IMR-90 (cell line): ENCODE measurements around the gene SPRY1. TPM values are rescaled to one million over a fixed set of nuclear protein-coding genes. Genes with fewer than 3 reads are reported as not detected.

Experiments used
- ATAC-seq: fragments of 200-7000 bp; cut with Tn5 transposase; 2 replicates; pipeline ENCODE4 v1.9.1; 2020; ENCODE audit warnings: low read depth, mild to moderate bottlenecking, moderate library complexity
- BruUV-seq: library from RNA; stranded (reverse); fragments of 400-500 nt; replicated peaks from 2 replicates; lab custom pipeline; 2021; lab: Mats Ljungman, UMichigan
- CTCF ChIA-PET: fragments of 300-600 bp; formaldehyde crosslinking; extraction: SDS; loops from one replicate; lab custom pipeline; 2021; ENCODE audit warnings: antibody characterized with exemption; lab: Yijun Ruan, JAX
- POLR2A ChIA-PET: fragments of 300-600 bp; sonication (Branson Sonifier 250); formaldehyde crosslinking; loops from one replicate; lab custom pipeline; 2022; ENCODE audit warnings: antibody characterized with exemption; ENCODE audit not compliant: unreplicated experiment; lab: Charles Lee
- DNase-seq: peaks from one replicate; pipeline ENCODE4 v3.0.0; 2013
- H2AFZ ChIP-seq: replicated peaks from 2 replicates; pipeline ENCODE3; 2013; ENCODE audit warnings: low read length, mild to moderate bottlenecking; ENCODE audit not compliant: poor library complexity
- H2AK5ac ChIP-seq: 2 replicates; pipeline ENCODE4 v1.6.1; 2013; ENCODE audit warnings: low read depth, low read length, inconsistent platforms
- H2AK9ac ChIP-seq: replicated peaks from 2 replicates; pipeline ENCODE3; 2013; ENCODE audit warnings: mild to moderate bottlenecking, low read depth, low read length, moderate library complexity; ENCODE audit not compliant: poor library complexity
- H2BK120ac ChIP-seq: 2 replicates; pipeline ENCODE4 v1.6.1; 2013; ENCODE audit warnings: low read depth, low read length, inconsistent platforms
- H2BK15ac ChIP-seq: 3 replicates; pipeline ENCODE4 v1.6.1; 2013; ENCODE audit warnings: low read depth, low read length, inconsistent platforms
- H2BK20ac ChIP-seq: 2 replicates; pipeline ENCODE4 v1.6.1; 2013; ENCODE audit warnings: low read depth, mild to moderate bottlenecking, inconsistent platforms, low read length, moderate library complexity
- H2BK5ac ChIP-seq: 2 replicates; pipeline ENCODE4 v1.6.1; 2013; ENCODE audit warnings: mild to moderate bottlenecking, low read depth, low read length, inconsistent platforms; ENCODE audit not compliant: poor library complexity, severe bottlenecking
- H3K14ac ChIP-seq: replicated peaks from 2 replicates; pipeline ENCODE4 v1.6.1; 2013; ENCODE audit warnings: low read depth, low read length, inconsistent platforms
- H3K18ac ChIP-seq: 2 replicates; pipeline ENCODE4 v1.6.1; 2013; ENCODE audit warnings: low read depth, low read length, control low read depth
- H3K23ac ChIP-seq: 2 replicates; pipeline ENCODE4 v1.6.1; 2013; ENCODE audit warnings: low read depth, low read length, inconsistent platforms
- H3K27ac ChIP-seq: 2 replicates; pipeline ENCODE4 v1.5.1; 2013; ENCODE audit warnings: mild to moderate bottlenecking, control low read depth, low read length; ENCODE audit not compliant: insufficient read depth
- H3K27me3 ChIP-seq: 2 replicates; pipeline ENCODE4 v1.6.1; 2013; ENCODE audit warnings: low read length; ENCODE audit not compliant: control insufficient read depth, insufficient read depth
- H3K36me3 ChIP-seq: 2 replicates; pipeline ENCODE4 v1.6.1; 2013; ENCODE audit warnings: low read length, mixed read lengths; ENCODE audit not compliant: control insufficient read depth, insufficient read depth
- H3K4ac ChIP-seq: 2 replicates; pipeline ENCODE4 v1.6.1; 2013; ENCODE audit warnings: low read depth, low read length, inconsistent platforms
- H3K4me1 ChIP-seq: 2 replicates; pipeline ENCODE4 v1.6.1; 2013; ENCODE audit warnings: low read length, mixed read lengths; ENCODE audit not compliant: control insufficient read depth, insufficient read depth
- H3K4me2 ChIP-seq: 2 replicates; pipeline ENCODE4 v1.6.1; 2013; ENCODE audit warnings: low read depth, mild to moderate bottlenecking, control low read depth, low read length, moderate library complexity
- H3K4me3 ChIP-seq: 2 replicates; pipeline ENCODE4 v1.5.1; 2013; ENCODE audit warnings: low read depth, mild to moderate bottlenecking, control low read depth, low read length, moderate library complexity; ENCODE audit not compliant: insufficient read depth
- H3K56ac ChIP-seq: 2 replicates; pipeline ENCODE4 v1.6.1; 2013; ENCODE audit warnings: low read length, inconsistent platforms; ENCODE audit not compliant: insufficient read depth; ENCODE audit errors: extremely low read depth
- H3K79me1 ChIP-seq, 2 experiments: 2 replicates each; pipeline ENCODE4 v1.6.1; 2013; ENCODE audit warnings: low read length in 2 of 2, inconsistent platforms in 1 of 2, low read depth in 1 of 2
- H3K9ac ChIP-seq: 2 replicates; pipeline ENCODE4 v1.6.1; 2013; ENCODE audit warnings: low read depth, low read length, control low read depth
- H3K9me1 ChIP-seq: 2 replicates; pipeline ENCODE4 v1.6.1; 2013; ENCODE audit warnings: low read length, inconsistent platforms; ENCODE audit not compliant: insufficient read depth
- H3K9me3 ChIP-seq: 2 replicates; pipeline ENCODE4 v1.6.1; 2013; ENCODE audit warnings: low read length; ENCODE audit not compliant: control insufficient read depth, insufficient read depth
- H4K20me1 ChIP-seq: 2 replicates; pipeline ENCODE4 v1.6.1; 2013; ENCODE audit warnings: low read length, inconsistent platforms; ENCODE audit not compliant: insufficient read depth
- H4K5ac ChIP-seq: 2 replicates; pipeline ENCODE4 v1.6.1; 2013; ENCODE audit warnings: mild to moderate bottlenecking, low read depth, low read length, control low read depth
- H4K8ac ChIP-seq, 2 experiments: 2 replicates each; pipeline ENCODE4 v1.6.1; 2013; ENCODE audit warnings: low read depth in 2 of 2, low read length in 2 of 2, control low read depth in 1 of 2, inconsistent platforms in 1 of 2
- H4K91ac ChIP-seq: 2 replicates; pipeline ENCODE4 v1.6.1; 2013; ENCODE audit warnings: low read depth, low read length, inconsistent platforms; ENCODE audit not compliant: insufficient read depth
- BHLHE40 ChIP-seq: fragments of 150-350 bp; IDR thresholded peaks from 2 replicates; pipeline ENCODE4 v1.6.1; 2016; ENCODE audit warnings: mild to moderate bottlenecking, low read depth, low read length
- CHD1 ChIP-seq: IDR thresholded peaks from 2 replicates; pipeline ENCODE4 v1.6.1; 2012; ENCODE audit warnings: low read depth, low read length, improper control_type of control experiment
- ELK1 ChIP-seq: fragments of 150-350 bp; IDR thresholded peaks from 2 replicates; pipeline ENCODE4 v1.6.1; 2016; ENCODE audit warnings: low read depth, mild to moderate bottlenecking, low read length, moderate library complexity, borderline replicate concordance
- FOS ChIP-seq: fragments of 150-350 bp; IDR thresholded peaks from 2 replicates; pipeline ENCODE4 v1.6.1; 2016; ENCODE audit warnings: low read depth, low read length
- MAZ ChIP-seq: IDR thresholded peaks from 2 replicates; pipeline ENCODE4 v1.6.1; 2012; ENCODE audit warnings: low read depth, mild to moderate bottlenecking, low read length, improper control_type of control experiment, moderate library complexity, borderline replicate concordance
- MXI1 ChIP-seq: IDR thresholded peaks from 2 replicates; pipeline ENCODE4 v1.6.1; 2012; ENCODE audit warnings: low read depth, mild to moderate bottlenecking, low read length, moderate library complexity, borderline replicate concordance
- NFE2L2 ChIP-seq: fragments of 150-350 bp; IDR thresholded peaks from 2 replicates; pipeline ENCODE4 v1.6.1; 2016; ENCODE audit warnings: low read depth, mild to moderate bottlenecking, low read length
- POLR2A ChIP-seq: IDR thresholded peaks from 2 replicates; pipeline ENCODE4 v1.6.1; 2012; ENCODE audit warnings: mild to moderate bottlenecking, low read depth, low read length
- RAD21 ChIP-seq: IDR thresholded peaks from 2 replicates; pipeline ENCODE4 v1.6.1; 2012; ENCODE audit warnings: low read length, improper control_type of control experiment
- RFX5 ChIP-seq: IDR thresholded peaks from 2 replicates; pipeline ENCODE4 v1.8.0; 2012; ENCODE audit warnings: low read depth, mild to moderate bottlenecking, low read length, moderate library complexity
- SMC3 ChIP-seq: fragments of 150-350 bp; IDR thresholded peaks from 2 replicates; pipeline ENCODE4 v1.6.1; 2016; ENCODE audit warnings: low read depth, mild to moderate bottlenecking, antibody characterized with exemption, low read length, moderate library complexity
- USF2 ChIP-seq: fragments of 150-350 bp; IDR thresholded peaks from 2 replicates; pipeline ENCODE4 v1.6.1; 2017; ENCODE audit warnings: mild to moderate bottlenecking, antibody characterized with exemption, low read length, low read depth
- WGBS, 2 experiments: methylation state at CpG; one replicate each; pipeline versions ENCODE4 v1.1.5 to v1.1.7; 2013; ENCODE audit warnings: missing lambda C conversion rate in 2 of 2; ENCODE audit not compliant: insufficient read length in 1 of 2; ENCODE audit errors: extremely low coverage in 2 of 2; 5-methylcytosine and 5-hydroxymethylcytosine counted together
- dilution Hi-C: fragments of 300-500 bp; cut with HindIII; formaldehyde crosslinking; loops from one replicate; pipeline ENCODE4 v1.14.3; 2018; ENCODE audit warnings: low sequenced_read_pairs; ENCODE audit not compliant: unreplicated experiment
- in situ Hi-C: fragments of 300-500 bp; cut with MboI; formaldehyde crosslinking; loops from 3 replicates; pipeline ENCODE4 v1.14.3; 2019; ENCODE audit warnings: low sequenced_read_pairs, inconsistent platforms, mixed read lengths
- intact Hi-C: fragments of 100-400 bp; cut with micrococcal nuclease; formaldehyde crosslinking; loops from 2 replicates; pipeline ENCODE4 v1.10.0; 2022
- polyA plus RNA-seq, 3 experiments: library from polyadenylated mRNA; depleted of rRNA; stranded (reverse); fragments of >200 nt; gene quantifications; 2 replicates each; pipeline ENCODE4 v1.2.3, GENCODE V29; 2012; ENCODE audit warnings: low replicate concordance in 1 of 3
- total RNA-seq: library from RNA; depleted of rRNA; stranded (reverse); fragments of >200 nt; gene quantifications from 2 replicates; pipeline ENCODE4 v1.2.3, GENCODE V29; 2012

SPRY1 gene
- total and polyA plus RNA-seq, 2 of the 4 experiments (the other 2 are of a cell fraction), result 1.4 to 2.2 TPM

- Histone ChIP-seq H2AK5ac (no peak overlapping the region), H4K91ac (no peak overlapping the region), H3K4me1 (no peaks in the 10 kb centered on the region; the same call in none of the 2 replicates), H3K4me3 (no peak overlapping the region), H3K4ac (no peak overlapping the region), H2AFZ (no peak overlapping the region), H3K9ac (no peak overlapping the region), H3K9me1 (peaks cover 8% of the 10 kb centered on the region; the same call in 1 of the 2 replicates), H2BK120ac (no peak overlapping the region), H2BK20ac (no peak overlapping the region), H3K27me3 (no peaks in the 10 kb centered on the region), H4K20me1 (no peaks in the 10 kb centered on the region), H3K14ac (no peak overlapping the region), H3K18ac (peak overlapping the region; percentile 15; the same call in 1 of the 2 replicates), H4K5ac (no peak overlapping the region), H3K9me3 (no peaks in the 10 kb centered on the region), H3K36me3 (peaks cover 30% of the 10 kb centered on the region), H3K79me1 (peaks cover 9 to 42% of the 10 kb centered on the region in 2 experiments; a peak in 3 of 4 replicates), H4K8ac (no peak overlapping the region), H3K23ac (no peak overlapping the region), H3K56ac (no peak overlapping the region), H2BK15ac (no peak overlapping the region), H3K27ac (no peak overlapping the region), H3K4me2 (0 out of 2 replicates have a peak overlapping the region, but pooled peaks have one; percentile 6), H2AK9ac (no peak overlapping the region), H2BK5ac (no peak overlapping the region)
- CTCF ChIA-PET, result no interaction called here
- in situ Hi-C loops, result no loop called here
- ATAC-seq (no peak), DNase-seq (no peak)
- POLR2A ChIA-PET, result no interaction called here
- no peak for TF ChIP-seq MXI1
- TF ChIP-seq BHLHE40, result no peak
- TF ChIP-seq RFX5, result no peak
- no peak for TF ChIP-seq SMC3
- no peak for TF ChIP-seq RAD21
- TF ChIP-seq MAZ, result no peak
- no peak for TF ChIP-seq CHD1
- TF ChIP-seq USF2, result no peak
- no peak for TF ChIP-seq NFE2L2
- TF ChIP-seq POLR2A, result no peak
- TF ChIP-seq FOS, result no peak
- TF ChIP-seq ELK1, result no peak
- BruUV-seq, result no TSS peak
- intact Hi-C loops, result no loop called here
- WGBS, 2 experiments, result no CpG with 5 or more reads among the region's 3 CpGs
- dilution Hi-C loops, result no loop called here
Observed at GRCh38 chr4:123403080-123403604, 6.5 kb downstream of the SPRY1 start.
